ENCODE measurements around the gene PAWR.

DNA sequence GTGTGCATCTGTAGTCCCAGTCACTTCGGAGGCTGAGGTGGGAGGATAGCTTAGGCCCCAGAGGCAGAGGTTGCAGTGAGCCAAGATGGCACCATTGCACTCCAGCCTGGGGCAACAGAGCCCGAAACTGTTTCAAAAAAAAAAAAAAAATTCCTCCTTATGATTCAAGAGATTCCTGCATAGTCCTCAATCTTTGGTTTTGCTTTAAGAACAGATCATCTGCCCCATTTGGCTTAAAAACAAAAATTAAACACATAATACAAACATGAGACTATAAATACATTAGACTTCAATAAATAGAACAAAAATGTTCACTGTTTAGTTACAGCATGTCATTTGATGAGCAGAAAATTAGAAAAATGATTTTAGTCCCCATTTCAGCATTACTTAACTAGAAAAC is 131.2 kb downstream of the PAWR start:
- no peak for TF ChIP-seq BHLHE40 (IDR thresholded peaks at IDR 0.05; ENCODE audit: borderline replicate concordance in 1 of 2, low read depth in 2 of 2, low read length in 1 of 2)
- TF ChIP-seq FOS (IDR thresholded peaks at IDR 0.05; ENCODE audit: borderline replicate concordance, extremely low read depth, insufficient read length): no peak
- no peak for TF ChIP-seq SPI1 (IDR thresholded peaks at IDR 0.05; ENCODE audit: borderline replicate concordance, insufficient read depth, low read depth, low read length)
- no peak for TF ChIP-seq POLR2AphosphoS5 (IDR thresholded peaks at IDR 0.05; ENCODE audit: low read length)
